LNCAP (cell line): Measurements from ENCODE around the gene DGKQ.

ENCODE experiments used
- TF ChIP-seq, protein P1 (sequence below): fragments of 450-650 bp; IDR thresholded peaks from 2 replicates; pipeline ENCODE4 v1.5.1; 2017; ENCODE audit warnings: mild to moderate bottlenecking

DGKQ gene

DNA sequence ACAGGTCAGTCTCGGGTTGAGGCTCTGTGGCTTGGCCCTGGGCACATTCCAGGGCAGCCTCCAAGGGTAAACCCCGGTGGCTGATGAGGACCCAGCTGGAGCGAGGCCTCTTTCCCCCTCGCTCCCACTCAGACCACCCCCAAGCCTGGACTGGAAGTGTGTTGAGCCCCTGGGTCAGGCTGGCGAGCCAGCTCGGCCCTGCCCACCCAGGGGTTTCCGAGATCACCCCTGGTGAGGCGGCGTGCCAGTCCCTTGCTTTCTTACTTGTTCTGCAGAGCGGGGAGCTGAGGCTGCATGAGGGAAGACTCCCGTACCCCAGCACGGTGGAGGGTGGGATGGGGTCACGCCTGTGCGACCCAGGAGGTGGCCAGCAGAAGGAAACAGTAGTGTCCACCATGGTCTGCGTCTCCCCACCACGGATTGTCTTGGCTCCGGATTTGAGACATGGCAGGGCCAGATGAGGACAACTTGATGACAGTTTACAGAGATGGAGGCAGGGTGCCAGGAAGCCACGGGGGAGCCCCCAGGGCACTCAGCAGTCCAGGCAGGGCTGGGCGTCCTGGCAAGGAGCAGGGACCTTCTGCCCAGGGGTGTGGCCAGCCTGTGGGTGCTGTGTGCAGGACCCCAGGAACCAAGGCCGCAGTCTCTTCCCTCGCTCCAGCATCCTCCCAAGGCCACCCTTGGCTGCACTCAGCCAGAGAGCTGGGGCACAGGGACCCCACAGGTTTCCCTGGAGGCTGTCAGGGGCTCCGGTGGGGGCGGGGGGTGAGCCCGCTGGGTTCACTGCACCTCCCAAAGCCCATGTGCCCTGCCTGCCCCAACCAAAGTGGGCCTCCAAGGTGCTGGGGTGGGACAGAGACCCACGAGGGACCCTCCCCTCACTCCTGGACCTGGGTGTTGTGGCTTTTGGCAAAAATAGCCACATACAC is 31.5 kb upstream of the DGKQ start:
- TF ChIP-seq, protein P1, sequence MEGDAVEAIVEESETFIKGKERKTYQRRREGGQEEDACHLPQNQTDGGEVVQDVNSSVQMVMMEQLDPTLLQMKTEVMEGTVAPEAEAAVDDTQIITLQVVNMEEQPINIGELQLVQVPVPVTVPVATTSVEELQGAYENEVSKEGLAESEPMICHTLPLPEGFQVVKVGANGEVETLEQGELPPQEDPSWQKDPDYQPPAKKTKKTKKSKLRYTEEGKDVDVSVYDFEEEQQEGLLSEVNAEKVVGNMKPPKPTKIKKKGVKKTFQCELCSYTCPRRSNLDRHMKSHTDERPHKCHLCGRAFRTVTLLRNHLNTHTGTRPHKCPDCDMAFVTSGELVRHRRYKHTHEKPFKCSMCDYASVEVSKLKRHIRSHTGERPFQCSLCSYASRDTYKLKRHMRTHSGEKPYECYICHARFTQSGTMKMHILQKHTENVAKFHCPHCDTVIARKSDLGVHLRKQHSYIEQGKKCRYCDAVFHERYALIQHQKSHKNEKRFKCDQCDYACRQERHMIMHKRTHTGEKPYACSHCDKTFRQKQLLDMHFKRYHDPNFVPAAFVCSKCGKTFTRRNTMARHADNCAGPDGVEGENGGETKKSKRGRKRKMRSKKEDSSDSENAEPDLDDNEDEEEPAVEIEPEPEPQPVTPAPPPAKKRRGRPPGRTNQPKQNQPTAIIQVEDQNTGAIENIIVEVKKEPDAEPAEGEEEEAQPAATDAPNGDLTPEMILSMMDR = no peak

DNA sequence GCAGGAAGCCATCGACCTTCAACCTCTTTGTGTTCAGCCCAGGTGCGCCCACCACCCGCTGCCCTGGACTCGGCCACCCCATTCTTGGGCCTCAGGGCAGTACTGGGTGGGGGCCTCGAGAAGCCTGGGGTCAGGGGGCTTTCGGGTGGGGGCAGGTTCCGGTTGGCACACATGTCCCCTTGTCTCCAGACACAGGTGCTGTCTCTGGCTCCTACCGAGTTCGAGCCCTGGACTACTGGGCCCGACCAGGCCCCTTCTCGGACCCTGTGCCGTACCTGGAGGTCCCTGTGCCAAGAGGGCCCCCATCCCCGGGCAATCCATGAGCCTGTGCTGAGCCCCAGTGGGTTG is 30.7 kb upstream of the DGKQ start:
- TF ChIP-seq, protein P1 = no peak

DNA sequence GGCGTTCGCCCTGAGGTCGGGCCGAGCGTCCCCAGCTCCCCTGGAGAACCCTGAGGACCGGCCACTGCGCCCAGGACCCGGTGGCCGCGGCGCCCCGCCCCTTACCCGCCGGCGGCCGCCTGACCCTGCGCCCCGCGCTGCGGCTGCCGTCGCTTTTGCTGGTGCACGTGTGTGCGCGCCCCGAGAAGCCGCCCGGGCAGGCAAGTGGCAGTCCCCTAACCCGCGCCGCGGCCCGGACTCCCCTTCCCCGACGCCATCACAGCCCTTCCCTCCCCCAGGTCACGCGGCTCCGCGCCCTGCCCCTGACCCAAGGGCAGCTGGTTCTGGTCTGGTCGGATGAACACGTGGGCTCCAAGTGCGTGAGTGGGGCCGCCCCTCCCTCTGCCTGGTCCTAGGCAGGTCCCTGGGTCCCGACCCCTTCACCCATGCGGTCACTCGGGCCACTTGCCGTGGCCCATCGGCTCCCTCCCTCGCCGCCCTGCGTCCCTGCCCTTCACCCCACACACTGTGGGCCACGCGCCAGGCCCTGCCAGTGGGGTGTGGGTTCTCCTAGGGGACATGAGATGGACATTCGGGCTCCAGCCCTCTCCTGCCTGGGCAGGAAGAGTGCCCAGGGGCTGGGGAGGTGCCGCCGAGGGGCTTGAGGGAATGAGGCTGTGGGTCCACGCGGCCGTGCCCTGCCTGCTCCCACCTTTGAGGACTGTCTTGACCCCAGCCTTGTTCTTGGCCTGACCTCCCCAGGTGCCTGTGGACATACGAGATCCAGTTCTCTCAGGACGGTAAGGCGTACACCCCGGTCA is 30.1 kb upstream of the DGKQ start:
- TF ChIP-seq, protein P1 = no peak

DNA sequence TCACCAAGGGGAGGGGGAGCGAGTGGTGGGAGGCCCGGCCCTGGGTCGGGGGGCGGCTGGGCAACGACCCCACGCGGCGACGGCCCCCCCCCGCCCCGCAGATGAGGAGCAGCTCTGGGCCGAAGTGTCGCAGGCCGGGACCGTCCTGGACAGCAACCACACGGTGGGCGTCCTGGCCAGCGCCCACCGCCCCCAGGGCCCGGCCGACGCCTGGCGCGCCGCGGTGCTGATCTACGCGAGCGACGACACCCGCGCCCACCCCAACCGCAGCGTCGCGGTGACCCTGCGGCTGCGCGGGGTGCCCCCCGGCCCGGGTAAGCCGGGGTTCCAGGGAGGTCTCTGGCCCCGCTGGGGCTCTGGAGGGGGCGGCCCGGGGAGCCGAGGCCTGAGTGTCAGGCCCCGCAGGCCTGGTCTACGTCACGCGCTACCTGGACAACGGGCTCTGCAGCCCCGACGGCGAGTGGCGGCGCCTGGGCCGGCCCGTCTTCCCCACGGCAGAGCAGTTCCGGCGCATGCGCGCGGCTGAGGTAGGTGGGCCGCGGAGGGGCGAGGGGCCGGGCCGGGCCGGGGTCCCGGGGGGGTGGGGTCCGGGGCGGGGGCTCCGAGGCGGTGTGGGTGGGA is 29.4 kb upstream of the DGKQ start:
- TF ChIP-seq, protein P1 = no peak

DNA sequence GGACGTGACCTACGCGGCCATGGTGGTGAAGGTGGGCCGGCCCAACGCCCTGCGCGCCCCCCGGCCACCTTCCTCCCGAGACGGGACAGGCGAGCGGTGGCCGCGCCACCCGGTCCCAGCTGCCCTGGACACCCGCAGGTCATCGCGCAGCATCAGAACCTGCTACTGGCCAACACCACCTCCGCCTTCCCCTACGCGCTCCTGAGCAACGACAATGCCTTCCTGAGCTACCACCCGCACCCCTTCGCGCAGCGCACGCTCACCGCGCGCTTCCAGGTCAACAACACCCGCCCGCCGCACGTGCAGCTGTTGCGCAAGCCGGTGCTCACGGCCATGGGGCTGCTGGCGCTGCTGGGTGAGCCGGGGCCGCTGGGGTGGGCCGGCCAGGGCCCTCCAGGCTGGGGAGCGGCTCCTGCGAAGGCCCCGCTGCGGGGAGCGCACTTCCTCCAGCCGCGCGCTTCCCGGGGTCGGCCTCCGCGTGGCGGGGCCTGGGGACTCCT is 28.8 kb upstream of the DGKQ start:
- TF ChIP-seq, protein P1 = no peak

DNA sequence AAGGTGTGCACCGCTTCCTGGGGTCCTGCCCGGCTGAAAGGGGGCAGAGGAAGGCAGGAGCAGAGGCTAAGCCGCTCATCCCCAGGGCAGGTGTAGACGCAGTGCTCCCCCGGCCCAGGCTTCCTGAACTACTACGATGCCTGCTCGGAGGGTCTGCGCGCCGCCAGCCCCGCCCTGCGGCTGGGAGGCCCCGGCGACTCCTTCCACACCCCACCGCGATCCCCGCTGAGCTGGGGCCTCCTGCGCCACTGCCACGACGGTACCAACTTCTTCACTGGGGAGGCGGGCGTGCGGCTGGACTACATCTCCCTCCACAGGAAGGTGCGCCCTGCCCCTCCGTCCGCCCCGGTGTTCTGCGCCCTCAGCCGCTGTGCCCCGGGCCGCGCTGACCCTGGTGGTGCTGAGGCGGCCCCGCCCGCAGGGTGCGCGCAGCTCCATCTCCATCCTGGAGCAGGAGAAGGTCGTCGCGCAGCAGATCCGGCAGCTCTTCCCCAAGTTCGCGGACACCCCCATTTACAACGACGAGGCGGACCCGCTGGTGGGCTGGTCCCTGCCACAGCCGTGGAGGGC is 28.3 kb upstream of the DGKQ start:
- TF ChIP-seq, protein P1 = no peak

DNA sequence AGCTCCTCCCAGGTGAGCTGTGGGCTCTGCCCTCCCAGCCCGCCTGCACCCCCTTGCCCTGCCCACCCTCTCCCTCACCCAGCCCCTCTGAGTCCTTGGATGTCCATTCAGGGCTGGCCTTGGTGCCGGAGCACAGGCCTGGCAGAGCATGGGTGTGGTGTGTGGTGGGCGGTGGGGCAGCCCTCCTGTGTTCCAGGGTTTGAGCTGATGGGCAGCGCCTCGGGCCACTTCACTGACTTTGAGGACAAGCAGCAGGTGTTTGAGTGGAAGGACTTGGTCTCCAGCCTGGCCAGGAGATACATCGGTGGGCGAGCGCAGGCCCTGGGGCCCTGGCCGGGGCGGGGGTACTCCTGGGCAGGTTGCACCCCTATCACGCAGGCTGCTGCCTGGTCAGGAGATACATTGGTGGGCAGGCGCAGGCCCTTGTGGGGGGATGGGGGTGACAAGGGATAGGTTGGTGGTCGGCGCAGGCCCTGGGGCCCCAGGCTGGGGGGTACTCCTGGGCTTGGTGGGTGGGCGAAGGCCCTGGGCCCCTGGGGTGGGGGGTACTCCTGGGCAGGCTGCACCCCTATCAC is 27.4 kb upstream of the DGKQ start:
- TF ChIP-seq, protein P1 = no peak
